Brain microvascular endothelial cell (primary cell): ENCODE results near the gene RASAL2.

Source experiments
- DNase-seq: peaks from one replicate; pipeline ENCODE4 v3.0.0-alpha.2; 2020
- H3K27ac ChIP-seq: fragments of 250-450 bp; sonication (Bioruptor Pico); 2 replicates; pipeline ENCODE4 v1.5.1; 2020; ENCODE audit warnings: mild to moderate bottlenecking, moderate library complexity
- H3K27me3 ChIP-seq: fragments of 250-450 bp; sonication (Bioruptor Pico); replicated peaks from 2 replicates; pipeline ENCODE4 v1.5.1; 2020; ENCODE audit warnings: mild to moderate bottlenecking
- H3K36me3 ChIP-seq: fragments of 250-450 bp; sonication (Bioruptor Pico); replicated peaks from 2 replicates; pipeline ENCODE4 v1.5.1; 2020; ENCODE audit warnings: mild to moderate bottlenecking
- H3K4me3 ChIP-seq: 2 replicates; pipeline ENCODE4 v1.5.1; 2011; ENCODE audit warnings: low read depth, mild to moderate bottlenecking, control low read depth, low read length, moderate library complexity
- CTCF ChIP-seq: IDR thresholded peaks from 2 replicates; pipeline ENCODE4 v1.5.1; 2011; ENCODE audit warnings: low read depth, mild to moderate bottlenecking, moderate library complexity, low read length, control low read depth, inconsistent platforms; ENCODE audit errors: missing control alignments
- in situ Hi-C: cut with HindIII; loops from 2 replicates; pipeline ENCODE4 v1.10.0; 2017; ENCODE audit warnings: low sequenced_read_pairs, low pct_ligation_motif_present

RASAL2 gene

GRCh38 chr1:178399177-178399728 is 305.3 kb downstream of the RASAL2 start:
- TF ChIP-seq CTCF, result no peak
- Histone ChIP-seq H3K27ac (no peak overlapping the region), H3K4me3 (no peak overlapping the region), H3K36me3 (no peaks in the 10 kb centered on the region), H3K27me3 (no peaks in the 10 kb centered on the region)
- no peak for DNase-seq
- in situ Hi-C loops, result no loop called here

GRCh38 chr1:178405137-178405536 is 311.2 kb downstream of the RASAL2 start:
- DNase-seq, result no peak
- no peaks in the 10 kb centered on the region for H3K27me3 ChIP-seq
- no peak for TF ChIP-seq CTCF
- no peak overlapping the region for H3K27ac ChIP-seq
- no peaks in the 10 kb centered on the region for H3K36me3 ChIP-seq
- in situ Hi-C loops, result no loop called here
- H3K4me3 ChIP-seq, result no peak overlapping the region

GRCh38 chr1:178407215-178407614 is 313.3 kb downstream of the RASAL2 start:
- in situ Hi-C loops, result no loop called here
- H3K27me3 ChIP-seq, result no peaks in the 10 kb centered on the region
- no peak for DNase-seq
- H3K27ac ChIP-seq, result no peak overlapping the region
- H3K36me3 ChIP-seq, result no peaks in the 10 kb centered on the region
- H3K4me3 ChIP-seq, result no peak overlapping the region
- TF ChIP-seq CTCF, result no peak

GRCh38 chr1:178407655-178408054 is 313.8 kb downstream of the RASAL2 start:
- DNase-seq, result no peak
- in situ Hi-C loops, result no loop called here

GRCh38 chr1:178408871-178409270 is 315.0 kb downstream of the RASAL2 start:
- in situ Hi-C loops, result no loop called here
- no peak for DNase-seq
- no peak overlapping the region for H3K27ac ChIP-seq

More at GRCh38 chr1:178407655-178408054, 313.8 kb downstream of the RASAL2 start:
- TF ChIP-seq CTCF, result no peak
- Histone ChIP-seq H3K36me3 (no peaks in the 10 kb centered on the region), H3K27ac (no peak overlapping the region), H3K4me3 (no peak overlapping the region), H3K27me3 (no peaks in the 10 kb centered on the region)

More at GRCh38 chr1:178408871-178409270, 315.0 kb downstream of the RASAL2 start:
- Histone ChIP-seq H3K4me3 (no peak overlapping the region), H3K27me3 (no peaks in the 10 kb centered on the region), H3K36me3 (no peaks in the 10 kb centered on the region)
- TF ChIP-seq CTCF, result no peak
